ENCODE data around the gene FZD4.
"Not testable (repeated sequence)": the region's sequence is repeated elsewhere in the genome, so short reads cannot be mapped to it uniquely, and the experiment has no call there.

- not testable (repeated sequence) for TF ChIP-seq CTCF (IDR thresholded peaks at IDR 0.05); EZH2 (IDR thresholded peaks at IDR 0.05; ENCODE audit: borderline replicate concordance, insufficient read depth, low read depth, low read length, poor library complexity, severe bottlenecking)
Observed at GRCh38 chr11:86992340-86992739, 37.1 kb upstream of the FZD4 start.

All from B cell (primary cell).